ENCODE results near the gene NAT9.

- no peak for TF ChIP-seq CTCF (IDR thresholded peaks at IDR 0.05)
- TF ChIP-seq EZH2 (IDR thresholded peaks at IDR 0.05; ENCODE audit: borderline replicate concordance, insufficient read depth, low read depth, low read length, poor library complexity, severe bottlenecking), result no peak
Measured at GRCh38 chr17:74803388-74803930, 27.3 kb upstream of the NAT9 start.

All from B cell (primary cell).